ENCODE measurements around the gene ATRX.
"Not testable (repeated sequence)": the region's sequence is repeated elsewhere in the genome, so short reads cannot be mapped to it uniquely, and the experiment has no call there.

Gene ATRX

GRCh38 chrX:77691916-77692315 is 94.1 kb downstream of the ATRX start:
- no peak for TF ChIP-seq Cebpa-rat (IDR thresholded peaks at IDR 0.05)
- Histone ChIP-seq H3K27me3 (peaks cover 60% of the 10 kb centered on the region), H3K36me3 (peaks cover 43% of the 10 kb centered on the region), H3K4me2 (no peak overlapping the region), H3K27ac (no peak overlapping the region), H3K9me3 (no peaks in the 10 kb centered on the region), H3K4me3 (no peak overlapping the region), H3K4me1 (no peaks in the 10 kb centered on the region), H3K9ac (no peak overlapping the region), H4K20me1 (peaks cover 21% of the 10 kb centered on the region; the same call in 1 of the 2 replicates)

GRCh38 chrX:77689376-77689775 is 96.6 kb downstream of the ATRX start:
- H3K36me3 ChIP-seq: peaks cover 61% of the 10 kb centered on the region
- H3K9me3 ChIP-seq: no peaks in the 10 kb centered on the region
- no peak overlapping the region for H3K4me2 ChIP-seq
- H3K27me3 ChIP-seq: peaks cover 39% of the 10 kb centered on the region
- no peak overlapping the region for H3K9ac ChIP-seq
- no peaks in the 10 kb centered on the region for H3K4me1 ChIP-seq
- no peak for TF ChIP-seq Cebpa-rat (IDR thresholded peaks at IDR 0.05)
- H3K27ac ChIP-seq: no peak overlapping the region
- no peak overlapping the region for H3K4me3 ChIP-seq
- H4K20me1 ChIP-seq: peaks cover 17% of the 10 kb centered on the region; the same call in 1 of the 2 replicates

GRCh38 chrX:77685683-77686082 is 100.3 kb downstream of the ATRX start:
- H3K4me3 ChIP-seq, H3K9ac ChIP-seq, H3K4me1 ChIP-seq, H3K9me3 ChIP-seq, H3K4me2 ChIP-seq, H3K27ac ChIP-seq: not testable (repeated sequence)
- Histone ChIP-seq H3K36me3 (peaks cover 66% of the 10 kb centered on the region), H4K20me1 (peaks cover 10% of the 10 kb centered on the region; the same call in 1 of the 2 replicates), H3K27me3 (peaks cover 55% of the 10 kb centered on the region)

GRCh38 chrX:77679144-77679543 is 106.9 kb downstream of the ATRX start:
- Histone ChIP-seq H3K4me2 (no peak overlapping the region), H3K27me3 (peaks cover 66% of the 10 kb centered on the region), H3K4me3 (no peak overlapping the region), H4K20me1 (peaks cover 13% of the 10 kb centered on the region; the same call in 1 of the 2 replicates), H3K4me1 (no peaks in the 10 kb centered on the region), H3K36me3 (peaks cover 27% of the 10 kb centered on the region), H3K9me3 (no peaks in the 10 kb centered on the region), H3K9ac (no peak overlapping the region), H3K27ac (no peak overlapping the region)
- TF ChIP-seq Cebpa-rat (IDR thresholded peaks at IDR 0.05): no peak

- Histone ChIP-seq H4K20me1 (peaks cover 13% of the 10 kb centered on the region; the same call in 1 of the 2 replicates), H3K4me3 (no peak overlapping the region), H3K27me3 (peaks cover 46% of the 10 kb centered on the region), H3K9me3 (no peaks in the 10 kb centered on the region), H3K4me1 (no peaks in the 10 kb centered on the region), H3K9ac (no peak overlapping the region), H3K36me3 (0 out of 2 replicates have a peak, but pooled peaks cover 10% of the 10 kb centered on the region), H3K27ac (no peak overlapping the region), H3K4me2 (no peak overlapping the region)
- no peak for TF ChIP-seq Cebpa-rat (IDR thresholded peaks at IDR 0.05)
Measured at GRCh38 chrX:77675986-77676385, 110.0 kb downstream of the ATRX start.

- Histone ChIP-seq H3K9me3 (no peaks in the 10 kb centered on the region), H4K20me1 (peaks cover 18% of the 10 kb centered on the region; the same call in 1 of the 2 replicates), H3K4me1 (no peaks in the 10 kb centered on the region), H3K4me2 (no peak overlapping the region), H3K4me3 (no peak overlapping the region), H3K9ac (no peak overlapping the region), H3K27ac (no peak overlapping the region), H3K27me3 (peaks cover 75% of the 10 kb centered on the region), H3K36me3 (peaks cover 19% of the 10 kb centered on the region)
- TF ChIP-seq Cebpa-rat (IDR thresholded peaks at IDR 0.05): no peak
Measured at GRCh38 chrX:77668391-77669237, 117.4 kb downstream of the ATRX start.

- no peak overlapping the region for H3K27ac ChIP-seq
- H3K27me3 ChIP-seq: peaks cover 79% of the 10 kb centered on the region
- H3K36me3 ChIP-seq: peaks cover 18% of the 10 kb centered on the region
- H3K4me1 ChIP-seq: no peaks in the 10 kb centered on the region
- H3K9me3 ChIP-seq: no peaks in the 10 kb centered on the region
- no peak overlapping the region for H3K9ac ChIP-seq
- H3K4me2 ChIP-seq: no peak overlapping the region
- TF ChIP-seq Cebpa-rat (IDR thresholded peaks at IDR 0.05): no peak
- 0 out of 2 replicates have a peak, but pooled peaks cover 18% of the 10 kb centered on the region for H4K20me1 ChIP-seq
- no peak overlapping the region for H3K4me3 ChIP-seq
Measured at GRCh38 chrX:77658886-77659285, 127.1 kb downstream of the ATRX start.

- H3K9ac ChIP-seq: no peak overlapping the region
- H3K27ac ChIP-seq: no peak overlapping the region
- peaks cover 2% of the 10 kb centered on the region for H3K9me3 ChIP-seq
- no peak overlapping the region for H3K4me3 ChIP-seq
- peaks cover 32% of the 10 kb centered on the region for H3K36me3 ChIP-seq
- no peak for TF ChIP-seq Cebpa-rat (IDR thresholded peaks at IDR 0.05)
- peaks cover 61% of the 10 kb centered on the region for H3K27me3 ChIP-seq
- H3K4me1 ChIP-seq: no peaks in the 10 kb centered on the region
- H3K4me2 ChIP-seq: no peak overlapping the region
- 0 out of 2 replicates have a peak, but pooled peaks cover 8% of the 10 kb centered on the region for H4K20me1 ChIP-seq
Measured at GRCh38 chrX:77652095-77652494, 133.9 kb downstream of the ATRX start.

- Histone ChIP-seq H4K20me1 (no peaks in the 10 kb centered on the region; the same call in 1 of the 2 replicates), H3K27ac (no peak overlapping the region), H3K36me3 (peaks cover 69% of the 10 kb centered on the region)
Measured at GRCh38 chrX:77640702-77641101, 145.3 kb downstream of the ATRX start.

GRCh38 chrX:77639820-77640219 is 146.2 kb downstream of the ATRX start:
- no peak for TF ChIP-seq Cebpa-rat (IDR thresholded peaks at IDR 0.05)
- Histone ChIP-seq H3K9me3 (peaks cover 6% of the 10 kb centered on the region), H3K27me3 (peaks cover 49% of the 10 kb centered on the region), H3K27ac (no peak overlapping the region), H3K9ac (no peak overlapping the region), H3K4me1 (no peaks in the 10 kb centered on the region), H3K4me3 (no peak overlapping the region), H3K36me3 (peaks cover 69% of the 10 kb centered on the region), H3K4me2 (no peak overlapping the region), H4K20me1 (no peaks in the 10 kb centered on the region; the same call in 1 of the 2 replicates)

More at GRCh38 chrX:77640702-77641101, 145.3 kb downstream of the ATRX start:
- no peak overlapping the region for H3K4me3 ChIP-seq
- H3K27me3 ChIP-seq: peaks cover 46% of the 10 kb centered on the region
- H3K9me3 ChIP-seq: peaks cover 15% of the 10 kb centered on the region
- no peak overlapping the region for H3K9ac ChIP-seq
- TF ChIP-seq Cebpa-rat (IDR thresholded peaks at IDR 0.05): no peak
- no peak overlapping the region for H3K4me2 ChIP-seq
- H3K4me1 ChIP-seq: no peaks in the 10 kb centered on the region
